ENCODE data around the gene AR.

Gene AR

GRCh38 chrX:67543818-67544217, at the start of gene AR:
Gene AR (plus strand): TSS chrX:67544021. CDS start chrX:67545147, 1,126 bp downstream.
- H3K27me3 ChIP-seq (ENCODE audit: insufficient read depth, low read length), result no peaks in the 10 kb centered on the region
- peak within 1 kb of the TSS; percentile 74 for H3K4me3 ChIP-seq (ENCODE audit: low read depth, low read length)
- peaks cover 17% of the 10 kb centered on the region for H3K79me2 ChIP-seq (ENCODE audit: control insufficient read depth, insufficient read depth, low read length, unreplicated experiment)
- H3K27ac ChIP-seq (ENCODE audit: low read depth, low read length), result no peak within 1 kb of the TSS
- no peaks in the 10 kb centered on the region for H3K36me3 ChIP-seq (ENCODE audit: insufficient read depth, low read length)
- H2AFZ ChIP-seq (ENCODE audit: low read length, unreplicated experiment), result peak within 1 kb of the TSS; percentile 41
- H3K4me1 ChIP-seq (ENCODE audit: control insufficient read depth, insufficient read depth, low read length, unreplicated experiment), result no peaks in the 10 kb centered on the region

- Histone ChIP-seq H3K36me3 (ENCODE audit: insufficient read depth, low read length) (no peaks in the 10 kb centered on the region), H3K4me1 (ENCODE audit: control insufficient read depth, insufficient read depth, low read length, unreplicated experiment) (no peaks in the 10 kb centered on the region), H3K4me3 (ENCODE audit: low read depth, low read length) (no peak overlapping the region), H3K27me3 (ENCODE audit: insufficient read depth, low read length) (no peaks in the 10 kb centered on the region), H3K27ac (ENCODE audit: low read depth, low read length) (no peak overlapping the region), H3K79me2 (ENCODE audit: control insufficient read depth, insufficient read depth, low read length, unreplicated experiment) (no peaks in the 10 kb centered on the region), H2AFZ (ENCODE audit: low read length, unreplicated experiment) (no peak overlapping the region)
These were observed 43.2 kb upstream of the AR start for GRCh38 chrX:67500617-67501016.

- no peak overlapping the region for H3K4me3 ChIP-seq (ENCODE audit: low read depth, low read length)
- no peak overlapping the region for H3K27ac ChIP-seq (ENCODE audit: low read depth, low read length)
- no peaks in the 10 kb centered on the region for H3K79me2 ChIP-seq (ENCODE audit: control insufficient read depth, insufficient read depth, low read length, unreplicated experiment)
- no peaks in the 10 kb centered on the region for H3K4me1 ChIP-seq (ENCODE audit: control insufficient read depth, insufficient read depth, low read length, unreplicated experiment)
- H2AFZ ChIP-seq (ENCODE audit: low read length, unreplicated experiment), result no peak overlapping the region
- no peaks in the 10 kb centered on the region for H3K36me3 ChIP-seq (ENCODE audit: insufficient read depth, low read length)
- no peaks in the 10 kb centered on the region for H3K27me3 ChIP-seq (ENCODE audit: insufficient read depth, low read length)
These were observed 40.8 kb upstream of the AR start for GRCh38 chrX:67503004-67503403.

GRCh38 chrX:67503453-67503852, 40.4 kb upstream of the AR start:
- H3K4me3 ChIP-seq (ENCODE audit: low read depth, low read length), result no peak overlapping the region
- no peak overlapping the region for H3K27ac ChIP-seq (ENCODE audit: low read depth, low read length)
- no peak overlapping the region for H2AFZ ChIP-seq (ENCODE audit: low read length, unreplicated experiment)
- H3K27me3 ChIP-seq (ENCODE audit: insufficient read depth, low read length), result no peaks in the 10 kb centered on the region
- H3K36me3 ChIP-seq (ENCODE audit: insufficient read depth, low read length), result no peaks in the 10 kb centered on the region
- H3K79me2 ChIP-seq (ENCODE audit: control insufficient read depth, insufficient read depth, low read length, unreplicated experiment), result no peaks in the 10 kb centered on the region
- H3K4me1 ChIP-seq (ENCODE audit: control insufficient read depth, insufficient read depth, low read length, unreplicated experiment), result no peaks in the 10 kb centered on the region

- H3K27me3 ChIP-seq (ENCODE audit: insufficient read depth, low read length), result no peaks in the 10 kb centered on the region
- no peaks in the 10 kb centered on the region for H3K4me1 ChIP-seq (ENCODE audit: control insufficient read depth, insufficient read depth, low read length, unreplicated experiment)
- no peak overlapping the region for H2AFZ ChIP-seq (ENCODE audit: low read length, unreplicated experiment)
- no peak overlapping the region for H3K4me3 ChIP-seq (ENCODE audit: low read depth, low read length)
- no peaks in the 10 kb centered on the region for H3K36me3 ChIP-seq (ENCODE audit: insufficient read depth, low read length)
- no peaks in the 10 kb centered on the region for H3K79me2 ChIP-seq (ENCODE audit: control insufficient read depth, insufficient read depth, low read length, unreplicated experiment)
- H3K27ac ChIP-seq (ENCODE audit: low read depth, low read length), result no peak overlapping the region
These were observed 23.1 kb upstream of the AR start for GRCh38 chrX:67520671-67521070.

GRCh38 chrX:67523002-67523681, 20.7 kb upstream of the AR start:
- Histone ChIP-seq H2AFZ (ENCODE audit: low read length, unreplicated experiment) (no peak overlapping the region), H3K4me3 (ENCODE audit: low read depth, low read length) (no peak overlapping the region), H3K79me2 (ENCODE audit: control insufficient read depth, insufficient read depth, low read length, unreplicated experiment) (no peaks in the 10 kb centered on the region), H3K36me3 (ENCODE audit: insufficient read depth, low read length) (no peaks in the 10 kb centered on the region), H3K27ac (ENCODE audit: low read depth, low read length) (no peak overlapping the region), H3K27me3 (ENCODE audit: insufficient read depth, low read length) (no peaks in the 10 kb centered on the region), H3K4me1 (ENCODE audit: control insufficient read depth, insufficient read depth, low read length, unreplicated experiment) (no peaks in the 10 kb centered on the region)

- H3K27me3 ChIP-seq (ENCODE audit: insufficient read depth, low read length), result no peaks in the 10 kb centered on the region
- H3K4me1 ChIP-seq (ENCODE audit: control insufficient read depth, insufficient read depth, low read length, unreplicated experiment), result no peaks in the 10 kb centered on the region
- no peak overlapping the region for H3K4me3 ChIP-seq (ENCODE audit: low read depth, low read length)
- no peak overlapping the region for H3K27ac ChIP-seq (ENCODE audit: low read depth, low read length)
- no peaks in the 10 kb centered on the region for H3K79me2 ChIP-seq (ENCODE audit: control insufficient read depth, insufficient read depth, low read length, unreplicated experiment)
- no peak overlapping the region for H2AFZ ChIP-seq (ENCODE audit: low read length, unreplicated experiment)
- H3K36me3 ChIP-seq (ENCODE audit: insufficient read depth, low read length), result no peaks in the 10 kb centered on the region
These were observed 19.9 kb upstream of the AR start for GRCh38 chrX:67523932-67524331.

- Histone ChIP-seq H3K4me1 (ENCODE audit: control insufficient read depth, insufficient read depth, low read length, unreplicated experiment) (no peaks in the 10 kb centered on the region), H3K79me2 (ENCODE audit: control insufficient read depth, insufficient read depth, low read length, unreplicated experiment) (no peaks in the 10 kb centered on the region), H3K36me3 (ENCODE audit: insufficient read depth, low read length) (no peaks in the 10 kb centered on the region), H3K4me3 (ENCODE audit: low read depth, low read length) (no peak overlapping the region), H2AFZ (ENCODE audit: low read length, unreplicated experiment) (no peak overlapping the region), H3K27ac (ENCODE audit: low read depth, low read length) (no peak overlapping the region), H3K27me3 (ENCODE audit: insufficient read depth, low read length) (no peaks in the 10 kb centered on the region)
These were observed 19.4 kb upstream of the AR start for GRCh38 chrX:67524428-67524827.

GRCh38 chrX:67524950-67525691, 18.7 kb upstream of the AR start:
- Histone ChIP-seq H3K4me1 (ENCODE audit: control insufficient read depth, insufficient read depth, low read length, unreplicated experiment) (no peaks in the 10 kb centered on the region), H3K79me2 (ENCODE audit: control insufficient read depth, insufficient read depth, low read length, unreplicated experiment) (no peaks in the 10 kb centered on the region), H3K27me3 (ENCODE audit: insufficient read depth, low read length) (no peaks in the 10 kb centered on the region), H3K27ac (ENCODE audit: low read depth, low read length) (no peak overlapping the region), H3K36me3 (ENCODE audit: insufficient read depth, low read length) (no peaks in the 10 kb centered on the region), H2AFZ (ENCODE audit: low read length, unreplicated experiment) (no peak overlapping the region), H3K4me3 (ENCODE audit: low read depth, low read length) (no peak overlapping the region)

GRCh38 chrX:67536564-67536963, 7.3 kb upstream of the AR start:
- no peaks in the 10 kb centered on the region for H3K27me3 ChIP-seq (ENCODE audit: insufficient read depth, low read length)
- peaks cover 8% of the 10 kb centered on the region for H3K4me1 ChIP-seq (ENCODE audit: control insufficient read depth, insufficient read depth, low read length, unreplicated experiment)
- no peaks in the 10 kb centered on the region for H3K36me3 ChIP-seq (ENCODE audit: insufficient read depth, low read length)
- no peaks in the 10 kb centered on the region for H3K79me2 ChIP-seq (ENCODE audit: control insufficient read depth, insufficient read depth, low read length, unreplicated experiment)
- H3K27ac ChIP-seq (ENCODE audit: low read depth, low read length), result no peak overlapping the region
- no peak overlapping the region for H2AFZ ChIP-seq (ENCODE audit: low read length, unreplicated experiment)
- no peak overlapping the region for H3K4me3 ChIP-seq (ENCODE audit: low read depth, low read length)

- no peaks in the 10 kb centered on the region for H3K27me3 ChIP-seq (ENCODE audit: insufficient read depth, low read length)
- H3K36me3 ChIP-seq (ENCODE audit: insufficient read depth, low read length), result no peaks in the 10 kb centered on the region
- H3K4me1 ChIP-seq (ENCODE audit: control insufficient read depth, insufficient read depth, low read length, unreplicated experiment), result peaks cover 8% of the 10 kb centered on the region
- no peak overlapping the region for H3K27ac ChIP-seq (ENCODE audit: low read depth, low read length)
- H3K4me3 ChIP-seq (ENCODE audit: low read depth, low read length), result no peak overlapping the region
- H3K79me2 ChIP-seq (ENCODE audit: control insufficient read depth, insufficient read depth, low read length, unreplicated experiment), result no peaks in the 10 kb centered on the region
- no peak overlapping the region for H2AFZ ChIP-seq (ENCODE audit: low read length, unreplicated experiment)
These were observed 5.4 kb upstream of the AR start for GRCh38 chrX:67538383-67538782.
